Activated CD8-positive, alpha-beta memory T cell treated with anti-CD3 and anti-CD28 coated beads, Interleukin-2, amount 10 ng/mL, durations not matched to agents 7 days and 5 days (primary cell): ENCODE results near the gene DIP2C. TPM values are rescaled to one million over a fixed set of nuclear protein-coding genes. Genes with fewer than 3 reads are reported as not detected.
"Not testable (repeated sequence)": the region's sequence is repeated elsewhere in the genome, so short reads cannot be mapped to it uniquely, and the experiment has no call there.

Experiments
- ATAC-seq: fragments of 150-1000 bp; cut with Tn5 transposase; one replicate; pipeline ENCODE4 v1.10.0; 2021; ENCODE audit warnings: moderate library complexity
- CTCF ChIA-PET: fragments of 350-600 bp; sonication (Branson Sonifier 250); formaldehyde crosslinking; loops from one replicate; lab custom pipeline; 2021; ENCODE audit warnings: antibody characterized with exemption; lab: Charles Lee
- DNase-seq: peaks from one replicate; pipeline ENCODE4 v3.0.0-alpha.2; 2020
- H3K27ac Mint-ChIP-seq: one replicate; pipeline ENCODE4 v1.8.0; 2021; ENCODE audit warnings: mild to moderate bottlenecking, mixed read lengths
- H3K27me3 Mint-ChIP-seq: one replicate; pipeline ENCODE4 v1.8.0; 2021; ENCODE audit warnings: mixed read lengths
- H3K36me3 Mint-ChIP-seq: one replicate; pipeline ENCODE4 v1.8.0; 2021; ENCODE audit warnings: mild to moderate bottlenecking, mixed read lengths
- H3K4me1 Mint-ChIP-seq: one replicate; pipeline ENCODE4 v1.8.0; 2021; ENCODE audit warnings: mixed read lengths
- H3K4me3 Mint-ChIP-seq: one replicate; pipeline ENCODE4 v1.8.0; 2021; ENCODE audit warnings: mild to moderate bottlenecking, moderate library complexity, mixed read lengths
- H3K9me3 Mint-ChIP-seq: one replicate; pipeline ENCODE4 v1.8.0; 2022; ENCODE audit warnings: low read depth, mixed read lengths
- total RNA-seq, 2 experiments: library from RNA; stranded (reverse); gene quantifications; one replicate each; pipeline ENCODE4 v1.2.3, GENCODE V29; 2021

Gene DIP2C
- total RNA-seq, 2 experiments from 2014 or later, result 0.26 to 0.99 TPM

- no peak overlapping the region for H3K4me3 Mint-ChIP-seq
- no peaks in the 10 kb centered on the region for H3K9me3 Mint-ChIP-seq
- CTCF ChIA-PET, result no interaction called here
- H3K27me3 Mint-ChIP-seq, result peaks cover 9% of the 10 kb centered on the region
- no peak for ATAC-seq
- no peaks in the 10 kb centered on the region for H3K4me1 Mint-ChIP-seq
- no peak overlapping the region for H3K27ac Mint-ChIP-seq
- no peaks in the 10 kb centered on the region for H3K36me3 Mint-ChIP-seq
- no peak for DNase-seq
These were observed 246.0 kb downstream of the DIP2C start for GRCh38 chr10:443459-443858.

- no peak overlapping the region for H3K27ac Mint-ChIP-seq
These were observed 247.3 kb downstream of the DIP2C start for GRCh38 chr10:442209-442608.

DNA sequence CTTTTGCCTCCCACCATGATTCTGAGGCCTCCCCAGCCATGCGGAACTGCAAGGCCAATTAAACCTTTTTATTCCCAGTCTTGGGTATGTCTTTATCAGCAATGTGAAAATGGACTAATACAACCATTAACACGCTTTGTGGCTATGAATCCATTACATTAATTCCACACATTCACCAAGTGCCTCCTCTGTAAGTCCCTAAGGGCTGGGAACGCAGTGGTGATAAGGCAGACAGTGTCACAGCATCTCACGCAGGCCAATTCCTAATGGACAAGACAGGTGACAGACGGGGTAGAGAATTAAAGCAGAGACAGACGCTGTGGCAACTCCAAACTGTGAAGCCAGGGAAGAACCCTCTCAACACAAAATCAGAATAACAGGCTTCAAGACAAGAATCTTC, 247.8 kb downstream of the DIP2C start:
- H3K4me3 Mint-ChIP-seq, result no peak overlapping the region
- CTCF ChIA-PET, result no interaction called here
- H3K36me3 Mint-ChIP-seq, result no peaks in the 10 kb centered on the region
- peaks cover 13% of the 10 kb centered on the region for H3K4me1 Mint-ChIP-seq
- H3K27me3 Mint-ChIP-seq, result peaks cover 11% of the 10 kb centered on the region
- DNase-seq (no peak), ATAC-seq (no peak)
- H3K27ac Mint-ChIP-seq, result no peak overlapping the region
- no peaks in the 10 kb centered on the region for H3K9me3 Mint-ChIP-seq

More at GRCh38 chr10:442209-442608, 247.3 kb downstream of the DIP2C start:
- CTCF ChIA-PET, result no interaction called here
- ATAC-seq (no peak), DNase-seq (no peak)
- Mint-ChIP-seq H3K4me3 (no peak overlapping the region), H3K9me3 (no peaks in the 10 kb centered on the region), H3K27me3 (peaks cover 11% of the 10 kb centered on the region), H3K36me3 (no peaks in the 10 kb centered on the region), H3K4me1 (peaks cover 9% of the 10 kb centered on the region)

- Mint-ChIP-seq H3K4me3 (no peak overlapping the region), H3K9me3 (no peaks in the 10 kb centered on the region), H3K27ac (no peak overlapping the region), H3K27me3 (peaks cover 11% of the 10 kb centered on the region), H3K36me3 (no peaks in the 10 kb centered on the region), H3K4me1 (peaks cover 13% of the 10 kb centered on the region)
- CTCF ChIA-PET, result no interaction called here
- ATAC-seq (no peak), DNase-seq (no peak)
These were observed 249.3 kb downstream of the DIP2C start for GRCh38 chr10:440127-440526.

DNA sequence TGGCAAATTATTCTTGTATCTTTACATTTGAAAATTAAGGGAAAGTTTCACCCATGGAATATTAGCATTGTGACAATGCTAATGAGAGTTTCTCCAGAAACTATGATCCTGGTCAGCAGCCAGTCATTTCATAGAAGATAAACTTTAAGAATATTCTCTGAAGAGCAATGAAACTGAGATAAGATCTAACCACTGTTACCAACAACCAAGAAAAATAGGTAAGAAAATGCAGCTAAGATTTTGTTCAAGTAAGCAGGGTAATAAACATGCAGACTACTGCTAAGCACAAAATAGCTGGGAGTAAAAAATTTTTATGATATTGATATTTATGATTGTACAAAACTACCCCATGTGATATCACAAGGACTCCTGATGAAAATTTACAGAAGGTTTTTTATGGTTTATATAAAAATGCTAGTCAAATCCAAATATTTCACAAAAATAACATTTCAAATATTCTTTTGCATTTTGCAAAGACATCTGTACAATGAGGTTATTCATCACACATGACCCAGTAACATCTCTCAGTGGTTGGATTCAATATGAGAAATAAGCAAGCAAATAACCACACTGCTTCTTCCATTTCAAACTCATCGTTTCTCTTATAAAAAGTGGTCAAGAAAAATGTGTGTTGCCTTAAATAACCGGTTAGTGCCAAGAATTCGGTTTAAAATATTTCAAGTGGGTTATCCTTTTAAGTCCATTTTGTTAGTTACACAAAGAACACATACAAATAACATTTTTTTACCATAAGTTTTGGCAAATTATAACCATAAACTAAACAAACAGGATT, 251.6 kb downstream of the DIP2C start:
- H3K9me3 Mint-ChIP-seq, result no peaks in the 10 kb centered on the region
- ATAC-seq (peak; percentile 23), DNase-seq (no peak)
- peak overlapping the region; percentile 21 for H3K27ac Mint-ChIP-seq
- peaks cover 17% of the 10 kb centered on the region for H3K27me3 Mint-ChIP-seq
- H3K36me3 Mint-ChIP-seq, result no peaks in the 10 kb centered on the region
- H3K4me3 Mint-ChIP-seq, result no peak overlapping the region
- CTCF ChIA-PET, result interaction anchor here (1.2 kb wide), 1 partner anchor 108 kb away, joined by 3 read pairs; no protein-coding TSS in a partner anchor
- peaks cover 13% of the 10 kb centered on the region for H3K4me1 Mint-ChIP-seq

- H3K27ac Mint-ChIP-seq, result no peak overlapping the region
- peaks cover 13% of the 10 kb centered on the region for H3K4me1 Mint-ChIP-seq
- no peaks in the 10 kb centered on the region for H3K9me3 Mint-ChIP-seq
- no peaks in the 10 kb centered on the region for H3K36me3 Mint-ChIP-seq
- CTCF ChIA-PET, result interaction anchor here (1.2 kb wide), 1 partner anchor 107 kb away, joined by 3 read pairs; no protein-coding TSS in a partner anchor
- no peak for DNase-seq
- peaks cover 17% of the 10 kb centered on the region for H3K27me3 Mint-ChIP-seq
- ATAC-seq, result peak; percentile 30
- H3K4me3 Mint-ChIP-seq, result no peak overlapping the region
These were observed 252.4 kb downstream of the DIP2C start for GRCh38 chr10:436911-437665.

GRCh38 chr10:436013-436697, 253.3 kb downstream of the DIP2C start:
- H3K4me1 Mint-ChIP-seq, result peaks cover 13% of the 10 kb centered on the region
- H3K27ac Mint-ChIP-seq, result no peak overlapping the region
- DNase-seq (no peak), ATAC-seq (no peak)
- peaks cover 22% of the 10 kb centered on the region for H3K27me3 Mint-ChIP-seq
- H3K9me3 Mint-ChIP-seq, result no peaks in the 10 kb centered on the region
- no peak overlapping the region for H3K4me3 Mint-ChIP-seq
- no peaks in the 10 kb centered on the region for H3K36me3 Mint-ChIP-seq
- CTCF ChIA-PET, result no interaction called here

GRCh38 chr10:435397-435796, 254.1 kb downstream of the DIP2C start:
- CTCF ChIA-PET, result no interaction called here
- Mint-ChIP-seq H3K27me3 (peaks cover 26% of the 10 kb centered on the region), H3K36me3 (no peaks in the 10 kb centered on the region), H3K9me3 (no peaks in the 10 kb centered on the region), H3K27ac (no peak overlapping the region), H3K4me3 (no peak overlapping the region), H3K4me1 (peaks cover 13% of the 10 kb centered on the region)
- ATAC-seq, result no peak
- DNase-seq, result no peak

- DNase-seq (no peak), ATAC-seq (no peak)
- Mint-ChIP-seq H3K4me1 (no peaks in the 10 kb centered on the region), H3K9me3 (peaks cover 1% of the 10 kb centered on the region), H3K27me3 (peaks cover 19% of the 10 kb centered on the region), H3K4me3 (no peak overlapping the region), H3K36me3 (no peaks in the 10 kb centered on the region), H3K27ac (no peak overlapping the region)
- CTCF ChIA-PET, result no interaction called here
These were observed 259.8 kb downstream of the DIP2C start for GRCh38 chr10:429696-430095.

GRCh38 chr10:427761-428519, 261.5 kb downstream of the DIP2C start:
- no peak for ATAC-seq
- Mint-ChIP-seq H3K27me3 (peaks cover 11% of the 10 kb centered on the region), H3K36me3 (no peaks in the 10 kb centered on the region), H3K9me3 (peaks cover 2% of the 10 kb centered on the region), H3K4me1 (no peaks in the 10 kb centered on the region), H3K4me3 (no peak overlapping the region), H3K27ac (no peak overlapping the region)
- CTCF ChIA-PET, result interaction anchor here (1.5 kb wide), 1 partner anchor 15 kb away, joined by 4 read pairs; no protein-coding TSS in a partner anchor
- DNase-seq, result no peak

- H3K4me1 Mint-ChIP-seq, H3K9me3 Mint-ChIP-seq, H3K4me3 Mint-ChIP-seq, CTCF ChIA-PET, DNase-seq, ATAC-seq, H3K27ac Mint-ChIP-seq, H3K27me3 Mint-ChIP-seq, H3K36me3 Mint-ChIP-seq: not testable (repeated sequence)
These were observed 264.1 kb downstream of the DIP2C start for GRCh38 chr10:425365-425764.

GRCh38 chr10:424724-425123, 264.7 kb downstream of the DIP2C start:
- CTCF ChIA-PET, H3K36me3 Mint-ChIP-seq, H3K4me3 Mint-ChIP-seq: not testable (repeated sequence)

DNA sequence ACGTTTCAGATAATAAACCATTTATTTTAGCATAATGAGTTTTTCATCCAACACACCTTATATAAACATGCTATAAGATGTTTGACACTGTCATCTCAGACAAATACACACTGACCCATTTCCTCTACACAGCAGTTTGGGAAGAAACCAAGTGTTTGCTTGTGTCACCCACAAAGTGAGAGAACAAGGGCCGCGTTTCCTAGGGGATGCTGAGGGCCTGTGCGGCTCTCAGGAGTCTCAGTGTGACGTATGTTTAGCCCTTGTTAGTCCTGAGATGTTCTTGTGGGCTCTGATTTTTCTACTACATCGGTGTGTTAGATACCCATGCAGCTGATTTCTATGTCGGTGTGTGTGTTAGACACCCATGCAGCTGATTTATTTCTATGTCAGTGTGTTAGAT, 266.3 kb downstream of the DIP2C start:
- ATAC-seq (no peak), DNase-seq (no peak)
- H3K4me3 Mint-ChIP-seq, result no peak overlapping the region
- H3K9me3 Mint-ChIP-seq, result peaks cover 2% of the 10 kb centered on the region
- CTCF ChIA-PET, result no interaction called here
- H3K36me3 Mint-ChIP-seq, result no peaks in the 10 kb centered on the region
- H3K27ac Mint-ChIP-seq, result no peak overlapping the region
- H3K4me1 Mint-ChIP-seq, result no peaks in the 10 kb centered on the region
- H3K27me3 Mint-ChIP-seq, result peaks cover 3% of the 10 kb centered on the region

More at GRCh38 chr10:424724-425123, 264.7 kb downstream of the DIP2C start:
- not testable (repeated sequence) for H3K9me3 Mint-ChIP-seq, H3K27ac Mint-ChIP-seq, H3K27me3 Mint-ChIP-seq, DNase-seq, H3K4me1 Mint-ChIP-seq, ATAC-seq
